Heart right ventricle (tissue), 16 donors: ENCODE measurements around the gene NRXN3. TPM values are rescaled to one million over a fixed set of nuclear protein-coding genes. Genes with fewer than 3 reads are reported as not detected.

ENCODE experiments used
- ATAC-seq, 8 donors: fragments of 200-7000 bp; cut with Tn5 transposase; one replicate each; pipeline ENCODE4 v1.9.1; 2020; ENCODE audit warnings: mild to moderate bottlenecking in 8 of 8, moderate library complexity in 8 of 8, moderate number of reproducible peaks in 1 of 8
- DNase-seq, 2 donors: peaks; one replicate each; pipeline ENCODE4 v3.0.0-alpha.2; 2020
- H3K27ac ChIP-seq, 10 donors: fragments of 200-600 bp; sonication (generic) in 2 of 10; one replicate each; pipeline versions ENCODE4 v1.5.0 to v1.8.0; 2020 to 2022; ENCODE audit warnings: mild to moderate bottlenecking in 3 of 10
- H3K27me3 ChIP-seq, 7 donors: fragments of 200-600 bp; one replicate each; pipeline ENCODE4 v1.8.0; 2021 to 2022; ENCODE audit warnings: mild to moderate bottlenecking in 2 of 7
- H3K36me3 ChIP-seq, 9 donors: fragments of 200-600 bp; sonication (generic) in 1 of 9; one replicate each; pipeline versions ENCODE4 v1.5.0 to v1.8.0; 2020 to 2022; ENCODE audit warnings: mild to moderate bottlenecking in 2 of 9
- H3K4me1 ChIP-seq, 9 donors: fragments of 200-600 bp; sonication (generic) in 1 of 9; one replicate each; pipeline versions ENCODE4 v1.5.0 to v1.8.0; 2020 to 2022; ENCODE audit warnings: mild to moderate bottlenecking in 4 of 9
- H3K4me3 ChIP-seq, 10 donors: fragments of 200-600 bp; sonication (generic) in 2 of 10; one replicate each; pipeline versions ENCODE4 v1.5.0 to v1.8.0; 2020 to 2022; ENCODE audit warnings: mild to moderate bottlenecking in 7 of 10, moderate library complexity in 2 of 10
- H3K9me3 ChIP-seq, 11 donors: fragments of 200-600 bp in 10 of 11; sonication (generic) in 2 of 11; one replicate each; pipeline versions ENCODE4 v1.5.0 to v1.8.0; 2013 to 2022; ENCODE audit warnings: mild to moderate bottlenecking in 2 of 11, control low read depth in 1 of 11, moderate library complexity in 1 of 11
- CTCF ChIP-seq, 9 donors: fragments of 200-600 bp; sonication (generic) in 2 of 9; IDR thresholded peaks; one replicate each; pipeline versions ENCODE4 v1.5.0 to v1.8.0; 2021 to 2022; ENCODE audit warnings: antibody characterized with exemption in 9 of 9, mild to moderate bottlenecking in 5 of 9, moderate library complexity in 1 of 9
- WGBS, 2 donors: extraction: QIAGEN DNeasy Blood & Tissue Kit; methylation state at CpG; one replicate each; pipeline ENCODE4 v1.1.7; 2013; ENCODE audit warnings: inconsistent platforms in 1 of 2; 5-methylcytosine and 5-hydroxymethylcytosine counted together
- intact Hi-C, 10 donors: fragments of 100-400 bp; cut with DNase I; formaldehyde crosslinking; loops; one replicate each; pipeline versions ENCODE4 v1.11.1 to v1.14.2; 2022
- polyA plus RNA-seq, 2 donors: library from polyadenylated mRNA; stranded (reverse); fragments of 200-250 nt; gene quantifications; one replicate each; pipeline ENCODE4 v1.2.3, GENCODE V29; 2013
- total RNA-seq, 10 donors: library from RNA; stranded (reverse); fragmentation: NEBNext Ultra II Directional in 3 of 10; extraction: Animal tissue kit (Norgen Biotek cat#: 25700) in 3 of 10; gene quantifications; one replicate each; pipeline versions ENCODE4 v1.2.1 to v1.2.4, GENCODE V29; 2021 to 2023
- donor health status: Arrhythmogenic right ventricular cardiomyopathy.
- donor health status: ischemic (EF 13 %, LVEDD 7.1; RV severe dilation, severe dysfunction).
- donor health status: healthy with polysubstance abuse.
- donor health status: DM: no; HTN: yes; CAD: no.
- donor health status: DM: no; HTN: no; CAD: no.
- donor health status: ischemic (EF 25% LVEDD 6.9; RV normal size, moderate dysfunction).
- donor health status: ischemic (EF 25% LVEDD 5.7; RV mildly dilated, moderate dysfunction).
- donor health status: healthy.
- donor health status: DM: yes; HTN: yes; CAD: no.
- donor health status: Ischemic cardiomyopathy.
- donor health status: ischemic (EF 35%, LVEDD 5.7; RV mildly dilated, moderate dysfunction).
- donor health status: nonischemic (EF 11% LVEDD 7.7; RV severe dilation, severe dysfunction).
- donor health status: DM: yes; HTN: yes; CAD: no.
- donor health status: PGD.
- donor health status: ischemic (EF 29% LVEDD 5.4; RV normal size, mild dysfunction).
- donor health status: nonischemic (EF 23%, LVEDD 6.1; RV moderate dilation, normal function).

NRXN3 gene
- total and polyA plus RNA-seq, 12 donors: 0.23 to 1.8 (median 0.87) TPM

DNA sequence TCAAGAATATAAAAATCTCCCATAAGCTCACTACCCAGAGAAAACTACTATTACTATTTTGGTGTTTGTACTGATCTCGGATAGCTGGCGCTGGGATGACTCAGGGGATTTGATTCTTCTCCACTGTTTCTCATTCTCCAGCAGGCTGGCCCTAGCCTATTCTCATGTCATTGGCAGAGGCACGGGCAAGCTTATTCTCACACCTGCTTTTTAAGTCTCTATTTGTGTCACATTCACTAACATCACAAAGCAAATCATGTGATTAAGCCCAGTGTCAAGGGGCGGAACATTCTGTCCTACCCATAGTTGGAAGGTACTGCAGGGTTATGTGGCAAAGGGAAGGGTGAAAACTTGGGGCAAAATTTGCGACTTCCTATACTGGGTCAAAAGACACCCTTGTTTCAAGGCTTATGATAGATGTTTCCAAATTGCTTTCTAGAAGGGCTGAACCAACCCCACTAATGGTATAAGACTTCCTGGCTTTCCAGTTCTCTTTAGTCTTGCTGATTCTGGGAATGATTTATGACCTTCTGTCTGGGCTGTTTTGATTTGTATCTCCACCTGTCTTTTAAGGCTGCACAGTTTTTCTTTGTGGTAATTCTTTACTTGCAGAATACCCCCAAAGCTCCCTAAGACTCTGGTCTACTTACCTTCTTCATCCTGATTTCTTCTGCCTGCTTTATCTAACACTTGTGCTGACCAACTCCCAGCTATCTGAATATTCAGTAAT lies 406.4 kb downstream of the NRXN3 start:
- Histone ChIP-seq H3K27me3 (peaks cover 0 to 4% (median 0%) of the 10 kb centered on the region in 7 donors), H3K36me3 (no peaks in the 10 kb centered on the region), H3K4me3 (no peak overlapping the region), H3K4me1 (no peaks in the 10 kb centered on the region), H3K9me3 (peaks cover 0 to 19% (median 7%) of the 10 kb centered on the region in 11 donors), H3K27ac (no peak overlapping the region)
- no peak for TF ChIP-seq CTCF (IDR thresholded peaks at IDR 0.05)
- ATAC-seq (no peak), DNase-seq (no peak)
- intact Hi-C loops: loop anchor here in 1 of 10 donors (10.0 kb wide), 1 partner anchor 922 kb away; no protein-coding TSS in a partner anchor
- WGBS, 2 donors: 69 to 72% methylated on average over 5 of the region's 5 CpGs

DNA sequence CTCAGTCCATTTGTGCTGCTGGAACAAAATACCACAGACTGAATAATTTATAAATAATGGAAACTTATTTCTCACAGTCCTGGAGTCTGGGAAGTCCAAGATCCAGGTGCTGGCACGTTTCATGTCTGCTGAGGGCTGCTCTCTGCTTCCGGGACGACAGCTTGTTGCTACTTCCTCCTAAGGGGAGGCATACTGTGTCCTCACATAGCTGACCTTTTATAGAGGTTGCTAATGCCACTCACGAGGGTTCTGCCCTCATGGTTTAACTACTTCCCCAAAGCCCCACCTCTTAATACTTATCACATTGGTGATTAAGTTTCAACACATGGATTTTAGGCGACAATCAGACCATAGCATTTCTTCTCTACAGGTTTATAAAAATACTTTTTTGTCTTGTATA lies 411.1 kb downstream of the NRXN3 start:
- no peak for TF ChIP-seq CTCF (IDR thresholded peaks at IDR 0.05)
- ATAC-seq (no peak), DNase-seq (no peak)
- H3K27me3 ChIP-seq: peaks cover 0 to 4% (median 0%) of the 10 kb centered on the region in 7 donors
- whole genome bisulfite sequencing, 2 donors: 31 to 35% methylated on average over 5 of the region's 5 CpGs
- no peak overlapping the region for H3K4me3 ChIP-seq
- no peaks in the 10 kb centered on the region for H3K4me1 ChIP-seq
- no peaks in the 10 kb centered on the region for H3K36me3 ChIP-seq
- no peak overlapping the region for H3K27ac ChIP-seq
- no peaks in the 10 kb centered on the region for H3K9me3 ChIP-seq
- intact Hi-C loops: no loop called here

DNA sequence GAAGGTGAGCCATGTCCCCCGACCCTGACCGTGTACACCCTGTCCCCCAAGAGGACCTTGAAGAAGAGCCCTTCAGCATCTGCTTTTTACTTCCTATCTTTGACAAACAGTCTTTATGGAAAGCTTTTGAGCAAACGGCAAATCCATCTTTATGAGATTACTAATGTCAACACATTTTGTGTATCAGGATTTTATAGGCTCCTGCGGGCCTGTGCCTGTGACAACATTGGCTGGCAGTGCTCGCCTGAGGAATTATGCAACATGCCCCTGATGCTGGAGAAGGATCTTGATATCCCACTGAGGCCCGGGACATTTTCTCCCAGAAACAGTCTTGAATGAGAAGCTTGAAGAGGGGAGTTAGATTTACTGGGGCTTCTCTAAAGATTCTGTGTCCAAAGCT lies 416.5 kb downstream of the NRXN3 start:
- Histone ChIP-seq H3K36me3 (no peaks in the 10 kb centered on the region), H3K27ac (no peak overlapping the region), H3K9me3 (no peaks in the 10 kb centered on the region), H3K4me3 (no peak overlapping the region), H3K4me1 (no peaks in the 10 kb centered on the region), H3K27me3 (peaks cover 0 to 3% (median 0%) of the 10 kb centered on the region in 7 donors)
- DNase-seq: no peak
- 68 to 69% methylated on average over 6 of the region's 6 CpGs for WGBS, 2 donors
- no peak for ATAC-seq
- intact Hi-C loops: no loop called here
- no peak for TF ChIP-seq CTCF (IDR thresholded peaks at IDR 0.05)

- Histone ChIP-seq H3K27ac (no peak overlapping the region), H3K9me3 (no peaks in the 10 kb centered on the region), H3K4me3 (no peak overlapping the region), H3K4me1 (no peaks in the 10 kb centered on the region), H3K36me3 (no peaks in the 10 kb centered on the region), H3K27me3 (peaks cover 0 to 5% (median 0%) of the 10 kb centered on the region in 7 donors)
- ATAC-seq (no peak), DNase-seq (no peak)
- TF ChIP-seq CTCF (IDR thresholded peaks at IDR 0.05): no peak
- intact Hi-C loops: no loop called here
- 77 to 78% methylated on average over 3 of the region's 3 CpGs for WGBS, 2 donors
These were observed 418.7 kb downstream of the NRXN3 start for GRCh38 chr14:78588906-78589305.
